ENCODE measurements around the gene GAB4.
"Not testable (repeated sequence)": the region's sequence is repeated elsewhere in the genome, so short reads cannot be mapped to it uniquely, and the experiment has no call there.

GAB4 gene

GRCh38 chr22:16959345-16959930 lies 48.6 kb downstream of the GAB4 start:
- DNase-seq (ENCODE audit: low read depth in 2 of 2): no peak

DNA sequence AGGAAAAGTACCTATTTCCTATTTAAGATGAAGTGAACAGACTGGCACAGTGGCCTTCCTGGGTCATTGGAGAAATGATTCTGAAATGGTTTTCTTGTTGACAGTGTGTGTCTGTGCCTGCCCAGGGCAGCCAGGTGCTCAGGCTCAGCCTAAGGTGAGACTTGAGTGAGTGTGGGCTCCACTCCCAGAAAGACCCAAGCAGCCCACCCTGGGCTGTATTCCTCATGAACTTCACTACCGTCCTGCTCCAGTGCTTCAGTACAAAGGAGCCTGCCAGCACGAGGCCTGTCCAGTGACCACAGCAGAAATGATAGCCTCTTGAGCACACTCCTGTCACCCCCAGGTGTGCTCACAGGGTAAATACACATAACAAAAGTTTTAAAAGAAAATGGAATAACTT lies 49.5 kb downstream of the GAB4 start:
- DNase-seq (ENCODE audit: low read depth in 2 of 2): no peak

- no peak for DNase-seq (ENCODE audit: low read depth in 2 of 2)
Measured at GRCh38 chr22:16957781-16958180, 50.2 kb downstream of the GAB4 start.

DNA sequence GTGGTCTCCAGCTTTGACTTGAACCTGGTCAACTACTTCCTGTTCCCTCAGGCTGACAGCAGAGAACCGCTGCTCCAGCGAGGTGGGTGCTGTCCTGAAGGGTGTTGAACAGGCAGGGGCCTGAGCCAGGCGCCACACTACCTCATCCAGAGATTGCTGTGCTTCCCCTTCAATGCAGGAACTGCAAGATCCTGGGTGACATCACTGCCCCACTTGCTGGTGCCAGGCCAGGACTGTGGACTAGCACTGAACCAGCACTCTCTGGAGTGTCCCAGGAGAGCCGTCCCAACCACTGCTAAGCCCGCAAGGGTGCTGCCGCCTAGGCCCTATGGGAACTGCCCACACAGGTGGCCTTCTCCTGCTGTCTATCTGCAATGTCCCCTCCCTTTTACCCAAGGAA lies 51.7 kb downstream of the GAB4 start:
- DNase-seq (ENCODE audit: low read depth in 2 of 2): no peak

- DNase-seq (ENCODE audit: low read depth in 2 of 2): no peak
Measured at GRCh38 chr22:16955678-16956210, 52.3 kb downstream of the GAB4 start.

GRCh38 chr22:16955081-16955480 lies 52.9 kb downstream of the GAB4 start:
- DNase-seq (ENCODE audit: low read depth in 2 of 2): no peak

- DNase-seq (ENCODE audit: low read depth in 2 of 2): no peak
Measured at GRCh38 chr22:16954060-16954403, 54.0 kb downstream of the GAB4 start.

GRCh38 chr22:16953206-16954059 lies 54.6 kb downstream of the GAB4 start:
- no peak for DNase-seq (ENCODE audit: low read depth in 2 of 2)

DNA sequence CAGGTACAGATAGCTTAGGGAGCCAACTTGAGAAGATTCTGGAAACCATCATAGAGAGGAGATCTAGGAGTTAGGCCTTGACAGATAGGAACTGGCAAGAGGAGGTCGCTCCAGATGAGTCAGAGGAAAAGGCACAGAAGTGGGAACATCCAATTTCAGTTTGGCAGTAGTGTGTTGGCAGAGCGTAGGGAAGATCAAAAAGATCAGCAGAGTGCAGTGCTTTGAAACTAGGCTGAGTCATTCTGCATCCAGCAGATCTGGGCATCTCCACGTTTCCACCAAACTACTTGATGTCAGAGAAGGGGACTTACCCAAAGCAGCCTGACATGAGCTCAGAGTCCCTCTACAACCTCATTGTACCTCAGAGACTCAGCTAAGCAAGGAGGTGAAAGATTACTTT lies 58.5 kb downstream of the GAB4 start:
- peak in 1 of 2 donors; percentile 21 for DNase-seq (ENCODE audit: low read depth in 2 of 2)

DNA sequence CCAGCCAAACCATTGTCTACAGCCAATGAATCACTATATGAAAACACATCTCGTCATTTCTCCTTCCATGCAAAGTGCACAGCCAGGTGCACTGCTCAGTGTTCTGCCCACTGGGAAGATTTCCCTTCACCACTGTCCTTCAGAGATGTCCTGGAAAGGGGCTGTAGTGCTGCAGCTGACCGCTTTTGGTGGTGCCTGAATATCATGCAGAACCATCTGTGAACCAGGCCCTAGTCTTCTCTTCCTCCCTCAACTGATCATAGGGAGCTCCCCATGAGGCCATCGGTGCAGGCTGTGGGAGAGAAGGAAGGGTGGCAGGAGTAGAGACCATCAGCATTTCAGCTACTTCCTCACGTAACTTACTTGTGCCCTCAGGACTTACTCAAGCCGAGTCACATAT lies 70.2 kb downstream of the GAB4 start:
- no peak for DNase-seq (ENCODE audit: low read depth in 2 of 2)

DNA sequence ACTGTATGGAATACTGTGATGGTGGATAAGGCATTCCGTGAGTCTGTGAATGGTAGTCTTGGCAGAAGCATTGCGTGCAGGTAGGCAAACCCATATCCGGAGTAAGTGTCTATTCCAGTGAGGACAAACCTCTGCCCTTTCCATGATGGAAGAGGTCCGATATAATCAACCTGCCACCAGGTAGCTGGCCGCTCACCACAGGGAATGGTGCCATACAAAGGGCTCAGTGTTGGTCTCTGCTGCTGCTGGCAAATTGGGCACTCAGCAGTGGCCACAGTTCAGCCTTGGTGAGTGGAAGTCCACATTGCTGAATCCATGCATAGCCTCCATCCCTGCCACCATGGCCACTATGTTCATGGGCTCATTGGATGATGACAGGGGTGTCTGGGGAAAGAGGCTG lies 70.8 kb downstream of the GAB4 start:
- not testable (repeated sequence) for DNase-seq (ENCODE audit: low read depth in 2 of 2)

- DNase-seq (ENCODE audit: low read depth in 2 of 2): no peak
Measured at GRCh38 chr22:16936625-16937024, 71.4 kb downstream of the GAB4 start.

DNA sequence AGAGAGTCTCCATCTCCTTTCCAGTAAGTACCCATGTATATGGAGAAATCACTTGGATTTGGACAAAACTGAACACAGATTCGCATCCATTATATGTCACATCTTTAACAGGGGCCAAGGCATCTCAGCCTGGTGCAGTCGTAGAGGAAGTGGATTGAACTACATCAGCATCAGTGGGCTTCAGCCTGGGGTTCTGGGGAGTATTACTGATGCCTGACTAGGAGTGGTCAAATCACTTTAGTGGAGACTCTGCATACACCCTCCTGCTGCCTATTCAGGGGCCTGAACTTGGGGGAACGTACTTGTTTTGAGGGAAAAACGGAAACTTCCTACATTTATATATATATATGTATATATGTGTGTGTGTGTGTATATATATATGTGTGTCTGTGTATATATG lies 72.8 kb downstream of the GAB4 start:
- DNase-seq (ENCODE audit: low read depth in 2 of 2): no peak

DNA sequence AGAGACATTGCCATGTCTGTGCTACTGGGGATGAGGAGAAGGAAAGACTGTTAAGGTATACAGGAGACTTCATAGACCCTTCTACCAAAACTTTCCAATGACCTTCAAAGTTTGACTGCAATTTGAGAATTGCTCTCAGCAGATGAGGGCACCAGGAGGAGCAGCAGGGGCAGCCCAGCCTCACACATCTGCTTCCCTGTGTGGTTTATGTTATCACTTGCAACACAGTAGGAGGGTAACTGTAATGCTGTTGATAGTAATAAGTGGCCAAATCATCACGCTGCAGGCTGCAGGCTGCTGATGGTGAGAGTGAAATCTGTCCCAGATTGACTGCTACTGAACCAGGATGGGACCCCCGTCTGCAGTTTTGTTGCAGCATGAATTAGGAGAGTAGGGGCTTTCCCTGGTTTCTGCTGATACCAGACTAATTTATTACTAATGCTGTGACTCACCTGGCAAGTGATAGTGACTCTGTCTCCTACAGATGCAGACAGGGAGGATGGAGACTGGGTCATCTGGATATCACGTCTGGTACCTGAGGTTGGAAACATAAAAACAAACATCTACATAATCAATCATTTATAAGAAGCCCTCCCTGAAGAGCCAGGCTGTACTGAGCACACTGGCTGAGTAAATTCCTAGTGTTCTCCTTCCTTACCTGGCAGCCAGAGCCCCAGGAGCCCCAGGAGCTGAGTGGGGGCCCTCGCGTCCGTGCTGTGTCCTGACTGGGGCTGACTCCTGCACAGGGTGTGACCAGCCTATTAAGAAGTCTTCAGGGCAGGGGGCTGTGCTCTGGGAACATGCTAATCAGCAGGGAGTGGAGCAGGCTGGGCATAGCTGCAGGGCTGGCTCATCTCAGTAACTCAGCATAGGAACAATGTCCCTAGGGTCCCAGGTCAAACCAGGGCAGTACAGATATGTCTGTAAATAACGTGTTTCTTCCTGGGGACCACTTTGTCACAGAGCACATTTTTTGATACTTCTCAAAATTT lies 74.4 kb downstream of the GAB4 start:
- no peak for DNase-seq (ENCODE audit: low read depth in 2 of 2)

DNA sequence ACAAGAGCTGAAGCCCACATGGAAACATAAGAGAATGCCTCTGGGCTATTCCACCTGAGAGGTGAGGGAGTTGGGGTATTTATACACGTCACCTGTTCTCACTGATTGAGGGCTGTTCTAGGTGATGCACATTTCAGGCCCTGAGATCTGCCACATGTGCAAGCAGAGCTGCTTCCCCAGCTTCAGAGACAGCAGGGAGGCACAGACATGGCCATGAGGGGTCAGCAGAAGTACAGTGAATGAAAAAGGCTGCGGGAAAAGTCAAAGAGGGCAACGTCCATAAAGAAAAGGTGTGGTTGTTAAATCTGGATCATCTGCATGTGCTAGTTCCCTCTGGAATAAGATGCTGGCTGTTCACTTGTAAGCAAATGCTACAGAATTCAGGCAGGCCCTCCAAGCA lies 75.4 kb downstream of the GAB4 start:
- no peak for DNase-seq (ENCODE audit: low read depth in 2 of 2)

DNA sequence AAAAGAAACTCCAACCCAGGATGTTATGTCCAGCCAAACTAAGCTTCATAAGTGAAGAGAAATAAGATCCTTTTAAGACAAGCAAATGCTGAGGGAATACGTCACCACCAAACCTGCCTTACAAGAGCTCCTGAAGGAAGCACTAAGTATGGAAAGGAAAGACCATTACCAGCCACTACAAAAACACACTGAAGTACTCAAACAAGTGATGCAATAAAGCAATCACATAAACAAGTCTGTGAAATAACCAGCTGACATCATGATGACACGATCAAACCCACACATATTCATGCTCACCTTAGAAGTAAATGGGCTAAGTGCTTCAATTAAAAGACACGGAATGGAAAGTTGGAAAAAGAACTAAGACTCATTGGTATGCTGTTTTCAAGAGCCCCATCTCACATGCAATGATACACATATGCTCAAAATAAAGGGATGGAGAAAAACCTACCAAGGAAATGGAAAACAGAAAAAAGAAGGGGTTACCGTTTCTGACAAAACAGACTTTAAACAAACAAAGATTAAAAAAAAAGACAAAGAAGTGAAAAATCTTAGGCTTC lies 82.5 kb downstream of the GAB4 start:
- no peak for DNase-seq (ENCODE audit: low read depth in 2 of 2)

GRCh38 chr22:16922706-16923105 lies 85.3 kb downstream of the GAB4 start:
- DNase-seq (ENCODE audit: low read depth in 2 of 2): no peak

DNA sequence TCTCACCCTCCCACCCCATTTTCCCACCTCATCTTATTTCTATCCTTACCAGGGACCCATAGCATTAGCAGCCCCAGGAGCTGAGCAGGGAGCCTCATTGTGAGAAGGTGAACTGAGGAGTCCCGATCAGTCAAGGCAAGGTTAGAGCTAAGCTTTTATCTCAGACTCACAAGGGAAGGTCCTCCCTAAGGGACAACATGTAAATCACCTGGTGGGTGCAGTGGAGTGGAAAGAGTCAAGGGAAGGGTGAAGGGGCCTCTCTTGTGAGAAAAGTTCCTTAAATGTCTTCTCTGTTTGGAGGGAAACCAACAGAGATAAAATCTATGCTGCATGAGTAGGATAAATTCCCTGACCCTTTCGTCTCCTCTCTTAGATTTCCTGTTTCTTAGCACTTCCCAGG lies 85.9 kb downstream of the GAB4 start:
- no peak for DNase-seq (ENCODE audit: low read depth in 2 of 2)

GRCh38 chr22:16917144-16918003 lies 90.6 kb downstream of the GAB4 start:
- DNase-seq (ENCODE audit: low read depth in 2 of 2): peak; percentile 34 to 63

GRCh38 chr22:16915701-16916100 lies 92.3 kb downstream of the GAB4 start:
- DNase-seq (ENCODE audit: low read depth in 2 of 2): no peak

DNA sequence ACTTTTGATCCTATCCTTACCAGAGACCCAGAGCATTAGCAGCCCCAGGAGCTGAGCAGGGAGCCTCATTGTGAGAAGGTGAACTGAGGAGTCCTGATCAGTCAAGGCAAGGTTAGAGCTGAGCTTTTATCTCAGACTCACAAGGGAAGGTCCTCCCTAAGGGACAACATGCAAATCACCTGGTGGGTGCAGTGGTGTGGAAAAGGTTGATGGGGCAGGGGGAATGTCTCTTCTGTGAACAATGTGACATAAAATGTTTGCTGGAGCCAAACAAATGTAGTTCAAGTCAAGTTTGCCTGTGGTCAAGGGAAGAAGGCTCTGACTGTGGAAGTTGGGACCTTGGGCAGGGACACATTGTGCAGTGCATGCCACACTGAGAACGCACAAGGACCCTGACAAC lies 93.1 kb downstream of the GAB4 start:
- DNase-seq (ENCODE audit: low read depth in 2 of 2): not testable (repeated sequence)

Measured in stimulated activated CD4-positive, alpha-beta T cell treated with anti-CD3 and anti-CD28 coated beads, Interleukin-15, amount 100 ng/mL, for 48 hours (primary cell).